Right lobe of liver (tissue), 4 donors: ENCODE results near the gene SAMHD1.

ENCODE experiments used
- POLR2A ChIP-seq: fragments of 450-650 bp; IDR thresholded peaks from one replicate; pipeline ENCODE4 v1.6.1; 2017; ENCODE audit warnings: antibody characterized with exemption, mild to moderate bottlenecking
- TF ChIP-seq, protein P1 (sequence below), 4 donors: fragments of 200-600 bp in 3 of 4; fragments of 450-650 bp in 1 of 4; IDR thresholded peaks; one replicate each; pipeline versions ENCODE4 v1.5.1 to v1.8.0; 2016 to 2022; ENCODE audit warnings: antibody characterized with exemption in 4 of 4, mild to moderate bottlenecking in 2 of 4
- donor health status: DM: no; HTN: no; CAD: no.
- donor health status: DM: no; HTN: no; CAD: no.
- donor health status: DM: no; HTN: yes; CAD: no.

DNA sequence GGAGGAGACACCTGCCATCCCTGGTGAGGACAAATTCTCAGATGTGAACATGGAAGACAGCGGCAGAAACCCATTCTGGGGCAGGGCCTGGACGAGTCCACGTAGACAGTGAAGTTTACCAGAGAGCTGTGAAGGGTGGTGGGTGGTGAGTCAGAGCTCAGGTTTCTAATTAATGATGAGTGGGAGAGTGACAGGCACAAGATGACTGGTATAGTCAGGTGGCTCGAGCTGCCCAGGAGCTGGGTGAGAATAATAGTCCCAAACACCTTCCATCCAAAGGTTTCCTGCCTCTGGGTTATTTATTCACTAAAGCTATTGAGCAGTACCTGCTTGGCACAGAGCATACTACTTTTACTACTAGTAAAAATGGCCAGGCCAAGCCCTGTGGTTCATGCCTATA, 69.6 kb downstream of the SAMHD1 start:
- TF ChIP-seq, protein P1, sequence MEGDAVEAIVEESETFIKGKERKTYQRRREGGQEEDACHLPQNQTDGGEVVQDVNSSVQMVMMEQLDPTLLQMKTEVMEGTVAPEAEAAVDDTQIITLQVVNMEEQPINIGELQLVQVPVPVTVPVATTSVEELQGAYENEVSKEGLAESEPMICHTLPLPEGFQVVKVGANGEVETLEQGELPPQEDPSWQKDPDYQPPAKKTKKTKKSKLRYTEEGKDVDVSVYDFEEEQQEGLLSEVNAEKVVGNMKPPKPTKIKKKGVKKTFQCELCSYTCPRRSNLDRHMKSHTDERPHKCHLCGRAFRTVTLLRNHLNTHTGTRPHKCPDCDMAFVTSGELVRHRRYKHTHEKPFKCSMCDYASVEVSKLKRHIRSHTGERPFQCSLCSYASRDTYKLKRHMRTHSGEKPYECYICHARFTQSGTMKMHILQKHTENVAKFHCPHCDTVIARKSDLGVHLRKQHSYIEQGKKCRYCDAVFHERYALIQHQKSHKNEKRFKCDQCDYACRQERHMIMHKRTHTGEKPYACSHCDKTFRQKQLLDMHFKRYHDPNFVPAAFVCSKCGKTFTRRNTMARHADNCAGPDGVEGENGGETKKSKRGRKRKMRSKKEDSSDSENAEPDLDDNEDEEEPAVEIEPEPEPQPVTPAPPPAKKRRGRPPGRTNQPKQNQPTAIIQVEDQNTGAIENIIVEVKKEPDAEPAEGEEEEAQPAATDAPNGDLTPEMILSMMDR (IDR thresholded peaks at IDR 0.05), result no peak
- TF ChIP-seq POLR2A, result no peak
